DMS53 treated with DMSO at 0.1 percent for 48 hours (cell line): ENCODE results near the gene PAFAH1B1.

Experiments
- DNase-seq: peaks from one replicate; lab custom pipeline; 2025; ENCODE audit not compliant: unreplicated experiment; lab: John Stamatoyannopoulos, UW

The PAFAH1B1 gene

GRCh38 chr17:2713881-2714280 lies 120.4 kb downstream of the PAFAH1B1 start:
- DNase-seq: no peak

GRCh38 chr17:2716649-2717048 lies 123.2 kb downstream of the PAFAH1B1 start:
- no peak for DNase-seq

- no peak for DNase-seq
Measured at GRCh38 chr17:2718150-2718938, 124.9 kb downstream of the PAFAH1B1 start.

GRCh38 chr17:2719861-2720260 lies 126.4 kb downstream of the PAFAH1B1 start:
- DNase-seq: no peak

- DNase-seq: no peak
Measured at GRCh38 chr17:2721603-2722002, 128.1 kb downstream of the PAFAH1B1 start.

- no peak for DNase-seq
Measured at GRCh38 chr17:2722611-2723010, 129.2 kb downstream of the PAFAH1B1 start.

- DNase-seq: no peak
Measured at GRCh38 chr17:2723505-2723996, 130.1 kb downstream of the PAFAH1B1 start.

- DNase-seq: no peak
Measured at GRCh38 chr17:2723997-2724783, 130.7 kb downstream of the PAFAH1B1 start.

GRCh38 chr17:2724784-2725164 lies 131.3 kb downstream of the PAFAH1B1 start:
- DNase-seq: peak; percentile 31

GRCh38 chr17:2730764-2731353 lies 137.4 kb downstream of the PAFAH1B1 start:
- DNase-seq: no peak

- DNase-seq: no peak
Measured at GRCh38 chr17:2731807-2732206, 138.4 kb downstream of the PAFAH1B1 start.

GRCh38 chr17:2734939-2735338 lies 141.5 kb downstream of the PAFAH1B1 start:
- no peak for DNase-seq
